Naive B cell (primary cell): ENCODE data around the gene ST6GALNAC4. TPM values are rescaled to one million over a fixed set of nuclear protein-coding genes. Genes with fewer than 3 reads are reported as not detected.

ENCODE experiments used
- ATAC-seq, 2 donors: fragments of 150-1000 bp; cut with Tn5 transposase; 2 replicates each; pipeline ENCODE4 v1.10.0; 2021; ENCODE audit warnings: low read depth in 2 of 2, mild to moderate bottlenecking in 2 of 2, moderate library complexity in 2 of 2
- DNase-seq: peaks from one replicate; pipeline ENCODE4 v3.0.0; 2022
- H3K27ac Mint-ChIP-seq, 6 donors: one replicate each; pipeline ENCODE4 v1.8.0; 2020 to 2022; ENCODE audit warnings: mild to moderate bottlenecking in 6 of 6, mixed read lengths in 6 of 6, moderate library complexity in 5 of 6, inconsistent platforms in 2 of 6
- H3K27me3 Mint-ChIP-seq, 3 donors: one replicate each; pipeline ENCODE4 v1.8.0; 2021 to 2022; ENCODE audit warnings: mixed read lengths in 3 of 3, mild to moderate bottlenecking in 1 of 3
- H3K36me3 Mint-ChIP-seq, 2 donors: one replicate each; pipeline ENCODE4 v1.8.0; 2020 to 2022; ENCODE audit warnings: mixed read lengths in 2 of 2, inconsistent platforms in 1 of 2, mild to moderate bottlenecking in 1 of 2
- H3K4me1 Mint-ChIP-seq, 3 donors: one replicate each; pipeline ENCODE4 v1.8.0; 2020 to 2022; ENCODE audit warnings: mixed read lengths in 3 of 3, inconsistent platforms in 1 of 3, mild to moderate bottlenecking in 1 of 3, moderate library complexity in 1 of 3
- H3K4me3 Mint-ChIP-seq, 8 donors: one replicate each; pipeline ENCODE4 v1.8.0; 2020 to 2022; ENCODE audit warnings: mild to moderate bottlenecking in 8 of 8, mixed read lengths in 8 of 8, moderate library complexity in 8 of 8, inconsistent platforms in 2 of 8
- H3K9me3 Mint-ChIP-seq, 7 donors: one replicate each; pipeline ENCODE4 v1.8.0; 2020 to 2022; ENCODE audit warnings: mixed read lengths in 7 of 7, mild to moderate bottlenecking in 5 of 7, inconsistent platforms in 2 of 7, moderate library complexity in 1 of 7
- polyA plus RNA-seq, 6 donors: library from polyadenylated mRNA; unstranded; fragments of 300-500 nt; fragmentation: Illumina TruSeq; gene quantifications; one replicate each; pipeline ENCODE4 v1.2.3, GENCODE V29; 2021; ENCODE audit warnings: low read depth in 6 of 6

The ST6GALNAC4 gene
- polyA plus RNA-seq, 6 donors from 2014 or later = 19.7 to 36.6 (median 25.0) TPM

DNA sequence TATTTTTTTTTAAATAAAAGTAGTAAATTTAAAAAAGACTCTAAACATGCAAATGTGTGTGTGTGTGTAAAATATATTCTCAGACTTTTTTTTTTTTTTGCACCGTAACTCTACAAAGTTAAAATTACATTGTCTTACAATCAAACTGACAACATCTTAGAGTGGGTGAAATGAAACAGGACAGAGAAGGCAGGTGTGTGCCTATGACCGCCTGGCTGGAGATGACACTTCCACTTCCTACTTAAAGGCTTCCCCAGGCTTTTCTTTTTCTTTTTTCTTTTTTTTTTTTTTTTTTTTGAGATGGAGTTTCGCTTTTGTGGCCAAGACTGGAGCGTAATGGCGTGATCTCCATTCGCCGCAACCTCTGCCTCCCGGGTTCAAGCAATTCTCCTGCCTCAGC is 36.7 kb downstream of the ST6GALNAC4 start:
- H3K27me3 Mint-ChIP-seq = peaks cover 0 to 22% (median 0%) of the 10 kb centered on the region in 3 donors
- no peaks in the 10 kb centered on the region for H3K36me3 Mint-ChIP-seq
- H3K4me3 Mint-ChIP-seq = peak overlapping the region in 3 of 8 donors; percentile 32 to 70 (median 67)
- peak overlapping the region in 2 of 6 donors; percentile 12 to 68 for H3K27ac Mint-ChIP-seq
- peaks cover 33 to 48% (median 37%) of the 10 kb centered on the region in 3 donors for H3K4me1 Mint-ChIP-seq
- DNase-seq = peak; percentile 47
- H3K9me3 Mint-ChIP-seq = no peaks in the 10 kb centered on the region
- ATAC-seq = peak; percentile 81 to 84

GRCh38 chr9:127878652-127879390 is 38.0 kb downstream of the ST6GALNAC4 start:
- Mint-ChIP-seq H3K36me3 (no peaks in the 10 kb centered on the region), H3K27me3 (peaks cover 0 to 23% (median 0%) of the 10 kb centered on the region in 3 donors), H3K4me3 (peak overlapping the region; percentile 0 to 75 (median 42)), H3K4me1 (peaks cover 24 to 35% (median 26%) of the 10 kb centered on the region in 3 donors), H3K9me3 (no peaks in the 10 kb centered on the region), H3K27ac (peak overlapping the region in 5 of 6 donors; percentile 12 to 95 (median 69))
- no peak for DNase-seq
- no peak for ATAC-seq

GRCh38 chr9:127878001-127878651 is 38.7 kb downstream of the ST6GALNAC4 start:
- peaks cover 0 to 23% (median 0%) of the 10 kb centered on the region in 3 donors for H3K27me3 Mint-ChIP-seq
- ATAC-seq = no peak
- peak overlapping the region in 4 of 6 donors; percentile 24 to 95 (median 66) for H3K27ac Mint-ChIP-seq
- peaks cover 24 to 35% (median 25%) of the 10 kb centered on the region in 3 donors for H3K4me1 Mint-ChIP-seq
- H3K36me3 Mint-ChIP-seq = no peaks in the 10 kb centered on the region
- H3K4me3 Mint-ChIP-seq = peak overlapping the region in 7 of 8 donors; percentile 5 to 76 (median 63)
- no peaks in the 10 kb centered on the region for H3K9me3 Mint-ChIP-seq
- DNase-seq = no peak

DNA sequence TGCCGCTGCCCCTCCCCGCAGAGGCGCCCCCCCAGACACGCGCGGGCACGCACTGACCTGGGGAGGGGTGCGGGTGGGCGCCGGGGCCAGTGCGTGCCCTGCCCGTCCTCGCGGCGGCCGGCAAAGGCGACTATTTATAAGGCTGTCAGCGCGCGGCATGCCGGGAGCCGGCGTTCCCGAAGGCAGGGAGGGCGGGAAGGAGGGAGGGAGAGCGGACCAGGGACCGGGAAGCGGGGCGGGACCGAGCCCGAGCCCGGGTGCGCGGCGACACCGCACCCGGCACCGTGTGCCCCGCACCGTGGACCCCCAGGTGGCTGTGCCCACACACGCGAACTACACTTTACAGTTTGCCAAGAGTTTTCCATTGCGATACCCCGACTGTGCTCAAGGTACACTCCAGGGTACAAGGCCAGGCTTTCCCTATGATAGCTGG is 39.3 kb downstream of the ST6GALNAC4 start, which contains the start of gene AK1:
Gene AK1 (minus strand): TSS at position 110 of the 433 bp plus-strand sequence. CDS start 3,058 bp downstream, outside the sequence.
- ATAC-seq = no peak
- Mint-ChIP-seq H3K36me3 (no peaks in the 10 kb centered on the region), H3K9me3 (no peaks in the 10 kb centered on the region)

DNA sequence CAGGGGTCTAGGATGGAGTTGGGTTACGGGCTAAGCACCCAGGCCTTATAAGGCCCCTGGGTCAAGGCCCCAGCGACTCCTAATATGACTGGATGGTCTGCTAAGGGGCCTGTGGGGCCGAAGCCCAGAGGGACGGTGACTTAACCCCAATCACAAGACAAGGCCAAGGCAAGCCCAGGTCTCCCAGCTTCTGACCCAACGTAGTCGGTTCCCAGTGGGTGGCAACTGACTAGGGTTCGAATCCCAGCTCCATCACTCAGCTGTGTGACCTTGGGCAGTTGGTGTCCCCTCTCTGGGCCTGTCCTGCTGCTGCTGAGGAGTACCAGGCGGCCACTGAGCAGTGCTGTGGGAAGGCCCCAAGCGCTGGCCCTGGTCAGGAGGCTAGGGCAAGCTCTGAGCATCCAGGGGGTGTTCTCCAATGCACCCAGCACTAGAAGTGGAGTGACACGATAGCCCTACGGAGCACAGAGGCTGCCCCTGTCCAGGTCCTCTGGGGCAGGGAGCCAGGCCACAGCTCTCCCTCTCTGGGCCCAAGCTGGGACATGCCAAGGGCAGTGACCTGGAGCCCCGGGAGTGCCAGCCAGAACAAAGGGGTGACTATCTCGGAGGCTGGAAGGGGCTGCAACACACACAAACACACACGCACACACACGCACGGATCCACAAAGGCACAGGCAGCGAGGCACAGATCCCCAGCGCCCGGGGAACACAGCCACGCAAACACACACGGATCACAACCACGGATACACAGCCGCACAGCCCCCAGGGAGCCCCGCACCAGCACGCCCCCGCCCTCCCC is 39.9 kb downstream of the ST6GALNAC4 start:
- Mint-ChIP-seq H3K27ac (peak overlapping the region in 1 of 6 donors; percentile 80), H3K9me3 (no peaks in the 10 kb centered on the region), H3K36me3 (no peaks in the 10 kb centered on the region), H3K4me3 (peak overlapping the region; percentile 54 to 89 (median 70)), H3K27me3 (peaks cover 0 to 23% (median 0%) of the 10 kb centered on the region in 3 donors), H3K4me1 (peaks cover 15 to 32% (median 18%) of the 10 kb centered on the region in 3 donors)
- ATAC-seq = peak; percentile 19 to 29
- DNase-seq = no peak

More for the DNA sequence above, 39.3 kb downstream of the ST6GALNAC4 start, which contains the start of gene AK1:
- peaks cover 21 to 35% (median 23%) of the 10 kb centered on the region in 3 donors for H3K4me1 Mint-ChIP-seq
- H3K27ac Mint-ChIP-seq = peak within 1 kb of the TSS in 5 of 6 donors; percentile 24 to 95 (median 70)
- DNase-seq = no peak
- H3K4me3 Mint-ChIP-seq = peak within 1 kb of the TSS; percentile 54 to 89 (median 70)
- peaks cover 0 to 23% (median 0%) of the 10 kb centered on the region in 3 donors for H3K27me3 Mint-ChIP-seq

GRCh38 chr9:127876026-127876763 is 40.6 kb downstream of the ST6GALNAC4 start:
- ATAC-seq (no peak), DNase-seq (no peak)
- Mint-ChIP-seq H3K4me3 (peak overlapping the region in 1 of 8 donors; percentile 67), H3K4me1 (peaks cover 15 to 32% (median 16%) of the 10 kb centered on the region in 3 donors), H3K27ac (peak overlapping the region in 1 of 6 donors; percentile 24), H3K27me3 (peaks cover 0 to 23% (median 0%) of the 10 kb centered on the region in 3 donors), H3K9me3 (no peaks in the 10 kb centered on the region), H3K36me3 (no peaks in the 10 kb centered on the region)

- H3K9me3 Mint-ChIP-seq = no peaks in the 10 kb centered on the region
- no peak for ATAC-seq
- peaks cover 0 to 23% (median 0%) of the 10 kb centered on the region in 3 donors for H3K27me3 Mint-ChIP-seq
- H3K4me3 Mint-ChIP-seq = no peak overlapping the region
- DNase-seq = no peak
- H3K36me3 Mint-ChIP-seq = no peaks in the 10 kb centered on the region
- no peak overlapping the region for H3K27ac Mint-ChIP-seq
- peaks cover 14 to 31% (median 15%) of the 10 kb centered on the region in 3 donors for H3K4me1 Mint-ChIP-seq
Observed at GRCh38 chr9:127875306-127875966, 41.4 kb downstream of the ST6GALNAC4 start.

GRCh38 chr9:127874301-127875221 is 42.3 kb downstream of the ST6GALNAC4 start:
- Mint-ChIP-seq H3K27ac (peak overlapping the region in 1 of 6 donors; percentile 47), H3K4me3 (no peak overlapping the region), H3K36me3 (no peaks in the 10 kb centered on the region), H3K27me3 (peaks cover 0 to 23% (median 0%) of the 10 kb centered on the region in 3 donors), H3K9me3 (no peaks in the 10 kb centered on the region), H3K4me1 (peaks cover 14 to 27% (median 15%) of the 10 kb centered on the region in 3 donors)
- DNase-seq (no peak), ATAC-seq (no peak)

DNA sequence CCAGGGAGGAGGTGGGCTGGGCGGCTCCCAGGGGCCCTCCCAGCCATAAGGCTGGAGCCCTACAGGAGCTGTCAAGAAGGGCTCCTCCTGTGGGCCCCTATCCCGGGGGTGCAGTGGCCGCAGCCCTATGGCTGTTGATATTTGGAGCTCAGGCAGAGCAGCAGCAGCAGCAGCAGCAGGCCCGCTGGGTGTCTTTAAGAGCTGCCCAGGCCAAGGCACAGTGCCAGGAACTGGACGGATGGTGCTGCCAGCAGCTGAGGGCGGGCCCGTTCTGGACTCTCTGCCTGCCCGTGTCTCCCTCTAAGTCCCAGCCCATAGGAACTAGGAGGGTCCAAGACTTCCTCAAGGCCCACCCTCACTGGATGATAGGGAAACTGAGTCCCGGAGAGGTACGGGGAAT is 43.0 kb downstream of the ST6GALNAC4 start:
- peak overlapping the region in 1 of 6 donors; percentile 47 for H3K27ac Mint-ChIP-seq
- DNase-seq = no peak
- ATAC-seq = no peak
- H3K27me3 Mint-ChIP-seq = peaks cover 0 to 23% (median 0%) of the 10 kb centered on the region in 3 donors
- no peaks in the 10 kb centered on the region for H3K9me3 Mint-ChIP-seq
- no peaks in the 10 kb centered on the region for H3K36me3 Mint-ChIP-seq
- H3K4me1 Mint-ChIP-seq = peaks cover 11 to 23% (median 11%) of the 10 kb centered on the region in 3 donors
- no peak overlapping the region for H3K4me3 Mint-ChIP-seq

- H3K4me3 Mint-ChIP-seq = no peak overlapping the region
- ATAC-seq (no peak), DNase-seq (no peak)
- H3K36me3 Mint-ChIP-seq = no peaks in the 10 kb centered on the region
- H3K9me3 Mint-ChIP-seq = no peaks in the 10 kb centered on the region
- H3K27ac Mint-ChIP-seq = no peak overlapping the region
- peaks cover 0 to 23% (median 0%) of the 10 kb centered on the region in 3 donors for H3K27me3 Mint-ChIP-seq
- H3K4me1 Mint-ChIP-seq = peaks cover 6 to 17% (median 7%) of the 10 kb centered on the region in 3 donors
Observed at GRCh38 chr9:127873223-127873691, 43.6 kb downstream of the ST6GALNAC4 start.
